Measurements from ENCODE around the gene VPS11. TPM values are rescaled to one million over a fixed set of nuclear protein-coding genes. Genes with fewer than 3 reads are reported as not detected.
A peak's percentile ranks its signal among the peaks of the same experiment; 100 is the strongest.

Gene VPS11
- total and polyA plus RNA-seq, 10 of the 15 experiments (the other 5 are each of a cell fraction or from before 2014, with no cell fraction given) = 15.8 to 26.4 (median 24.5) TPM

GRCh38 chr11:119078675-119079420 is 11.2 kb downstream of the VPS11 start:
- H3K9me3 ChIP-seq (replicated peaks; ENCODE audit: control insufficient read depth, insufficient read depth, low read length) = no peaks in the 10 kb centered on the region
- ChIA-PET SMC1A (ENCODE audit: uncharacterized antibody, unreplicated experiment) (no interaction called here), RAD21 (ENCODE audit: unreplicated experiment) (no interaction called here), CTCF (interaction anchor here (1.0 kb wide), 1 partner anchor 118 kb away, joined by 3 read pairs; no protein-coding TSS in a partner anchor), POLR2A (interaction anchor here (0.9 kb wide), 1 partner anchor 11 kb away, joined by 3 read pairs; the partner anchor contains the start of gene VPS11)
- H2AFZ ChIP-seq (ENCODE audit: control insufficient read depth, low read depth, low read length) = no peak overlapping the region
- WGBS (ENCODE audit: insufficient coverage, insufficient replicate concordance, low lambda C conversion rate, missing lambda C conversion rate) = 94% methylated on average over 19 of the region's 19 CpGs
- no peaks in the 10 kb centered on the region for H3K79me2 ChIP-seq (ENCODE audit: control insufficient read depth, insufficient read depth, low read length)
- TF ChIP-seq POLR2A (IDR thresholded peaks at IDR 0.05; ENCODE audit: low read depth, low read length) = peak; percentile 32; the same call in 1 of the 2 replicates
- TF ChIP-seq WRNIP1 (IDR thresholded peaks at IDR 0.05; ENCODE audit: borderline replicate concordance, low read depth, low read length) = no peak
- TF ChIP-seq, protein P1, sequence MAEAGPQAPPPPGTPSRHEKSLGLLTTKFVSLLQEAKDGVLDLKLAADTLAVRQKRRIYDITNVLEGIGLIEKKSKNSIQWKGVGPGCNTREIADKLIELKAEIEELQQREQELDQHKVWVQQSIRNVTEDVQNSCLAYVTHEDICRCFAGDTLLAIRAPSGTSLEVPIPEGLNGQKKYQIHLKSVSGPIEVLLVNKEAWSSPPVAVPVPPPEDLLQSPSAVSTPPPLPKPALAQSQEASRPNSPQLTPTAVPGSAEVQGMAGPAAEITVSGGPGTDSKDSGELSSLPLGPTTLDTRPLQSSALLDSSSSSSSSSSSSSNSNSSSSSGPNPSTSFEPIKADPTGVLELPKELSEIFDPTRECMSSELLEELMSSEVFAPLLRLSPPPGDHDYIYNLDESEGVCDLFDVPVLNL (IDR thresholded peaks at IDR 0.05; ENCODE audit: low read depth, low read length) = no peak
- no peak for TF ChIP-seq ZNF592 (IDR thresholded peaks at IDR 0.05)
- no peak for TF ChIP-seq RB1 (IDR thresholded peaks at IDR 0.05; ENCODE audit: borderline replicate concordance)
- BruUV-seq (replicated peaks) = no TSS peak
- H4K20me1 ChIP-seq (ENCODE audit: control insufficient read depth, insufficient read depth) = no peaks in the 10 kb centered on the region
- no peak overlapping the region for H3K9ac ChIP-seq (ENCODE audit: control insufficient read depth, insufficient read depth, low read length)
- DNase-seq (ENCODE audit: low read depth, low spot score) (no peak), ATAC-seq (no peak), FAIRE-seq (no peak)
- no peaks in the 10 kb centered on the region for H3K4me1 ChIP-seq (ENCODE audit: control insufficient read depth, insufficient read depth, low read length)
- H3K36me3 ChIP-seq (ENCODE audit: control insufficient read depth in 2 of 2, insufficient read depth in 2 of 2, low read length in 1 of 2) = peaks cover 17 to 19% of the 10 kb centered on the region in 2 experiments
- no peak overlapping the region for H3K27ac ChIP-seq (ENCODE audit: control insufficient read depth, insufficient read depth)
- H3K4me3 ChIP-seq = no peak overlapping the region
- in situ Hi-C loops (cut with MboI) (no loop called here), intact Hi-C loops (cut with micrococcal nuclease; ENCODE audit: unreplicated experiment) (no loop called here)
- no peaks in the 10 kb centered on the region for H3K27me3 ChIP-seq (replicated peaks in 1 of 2; ENCODE audit: control insufficient read depth in 2 of 2, insufficient read depth in 2 of 2, low read length in 1 of 2)
- H3K4me2 ChIP-seq (ENCODE audit: control insufficient read depth, insufficient read depth) = no peak overlapping the region

Data from GM12878 (cell line).